Mesenchymal stem cell (in vitro differentiated cells and primary cell): ENCODE measurements around the gene TMEM119.
"Not testable (repeated sequence)": the region's sequence is repeated elsewhere in the genome, so short reads cannot be mapped to it uniquely, and the experiment has no call there.

Experiments
- DNase-seq: peaks from one replicate; pipeline ENCODE4 v3.0.0-alpha.2; 2013
- H2AFZ ChIP-seq: one replicate; pipeline ENCODE4 v1.6.1; 2013; ENCODE audit warnings: low read depth, mild to moderate bottlenecking, control low read depth, inconsistent platforms, low read length, moderate library complexity
- H2AK5ac ChIP-seq: 2 replicates; pipeline ENCODE4 v1.6.1; 2013; ENCODE audit warnings: low read length, moderate library complexity, mild to moderate bottlenecking, inconsistent platforms; ENCODE audit not compliant: severe bottlenecking
- H2BK120ac ChIP-seq: one replicate; pipeline ENCODE4 v1.6.1; 2013; ENCODE audit warnings: low read depth, mild to moderate bottlenecking, inconsistent platforms, low read length, moderate library complexity
- H2BK12ac ChIP-seq, 2 experiments: one replicate each; pipeline ENCODE4 v1.6.1; 2013; ENCODE audit warnings: inconsistent platforms in 2 of 2, low read length in 2 of 2, mild to moderate bottlenecking in 2 of 2, moderate library complexity in 2 of 2, control low read depth in 1 of 2
- H2BK15ac ChIP-seq: one replicate; pipeline ENCODE4 v1.6.1; 2013; ENCODE audit warnings: mild to moderate bottlenecking, low read depth, inconsistent platforms; ENCODE audit not compliant: poor library complexity, severe bottlenecking
- H2BK5ac ChIP-seq: 2 replicates; pipeline ENCODE4 v1.6.1; 2013; ENCODE audit warnings: low read depth, mild to moderate bottlenecking, low read length, control low read depth, inconsistent platforms; ENCODE audit not compliant: poor library complexity, severe bottlenecking
- H3K14ac ChIP-seq, 2 experiments: one replicate each; pipeline ENCODE4 v1.6.1; 2013; ENCODE audit warnings: inconsistent platforms in 2 of 2, low read length in 2 of 2, control low read depth in 1 of 2, mild to moderate bottlenecking in 1 of 2, moderate library complexity in 1 of 2
- H3K18ac ChIP-seq, 2 experiments: one replicate each; pipeline ENCODE4 v1.6.1; 2013; ENCODE audit warnings: inconsistent platforms in 2 of 2, low read length in 2 of 2, control low read depth in 1 of 2, low read depth in 1 of 2, mild to moderate bottlenecking in 1 of 2
- H3K23ac ChIP-seq, 2 experiments: one replicate each; pipeline ENCODE4 v1.6.1; 2013; ENCODE audit warnings: inconsistent platforms in 2 of 2, low read length in 2 of 2, mild to moderate bottlenecking in 2 of 2, moderate library complexity in 2 of 2, control low read depth in 1 of 2
- H3K27ac ChIP-seq: 2 replicates; pipeline ENCODE4 v1.5.1; 2013; ENCODE audit warnings: mild to moderate bottlenecking, moderate library complexity, low read length, control low read depth, inconsistent platforms; ENCODE audit not compliant: poor library complexity, severe bottlenecking
- H3K27me3 ChIP-seq, 2 experiments: 2 replicates each; pipeline versions ENCODE4 v1.6.1 to v1.7.0; 2013; ENCODE audit warnings: low read length in 2 of 2, mild to moderate bottlenecking in 2 of 2, moderate library complexity in 2 of 2, control low read depth in 1 of 2, inconsistent platforms in 1 of 2; ENCODE audit not compliant: control insufficient read depth in 1 of 2, insufficient read depth in 1 of 2
- H3K36me3 ChIP-seq, 2 experiments: 2 replicates each; pipeline versions ENCODE4 v1.6.1 to v1.7.0; 2013; ENCODE audit warnings: low read length in 2 of 2, control low read depth in 1 of 2, inconsistent platforms in 1 of 2, low read depth in 1 of 2, mild to moderate bottlenecking in 1 of 2; ENCODE audit not compliant: insufficient read depth in 2 of 2, control insufficient read depth in 1 of 2
- H3K4ac ChIP-seq, 2 experiments: one replicate each; pipeline ENCODE4 v1.6.1; 2013; ENCODE audit warnings: inconsistent platforms in 2 of 2, low read length in 2 of 2, mild to moderate bottlenecking in 2 of 2, moderate library complexity in 2 of 2, control low read depth in 1 of 2, low read depth in 1 of 2
- H3K4me1 ChIP-seq: 2 replicates; pipeline ENCODE4 v1.6.1; 2013; ENCODE audit warnings: low read depth, low read length, control low read depth; ENCODE audit not compliant: control insufficient read depth, insufficient read depth
- H3K4me2 ChIP-seq: 2 replicates; pipeline ENCODE4 v1.6.1; 2013; ENCODE audit warnings: low read length, mild to moderate bottlenecking, inconsistent platforms; ENCODE audit not compliant: poor library complexity, severe bottlenecking
- H3K4me3 ChIP-seq, 2 experiments: 2 replicates each; pipeline versions ENCODE4 v1.5.1 to v1.7.0; 2013; ENCODE audit warnings: low read length in 2 of 2, mild to moderate bottlenecking in 2 of 2, control low read depth in 1 of 2, low read depth in 1 of 2; ENCODE audit not compliant: insufficient read depth in 1 of 2
- H3K79me1 ChIP-seq: replicated peaks from 2 replicates; pipeline ENCODE4 v1.6.1; 2013; ENCODE audit warnings: mild to moderate bottlenecking, control low read depth, low read length, inconsistent platforms; ENCODE audit not compliant: poor library complexity, severe bottlenecking
- H3K9ac ChIP-seq: 2 replicates; pipeline ENCODE4 v1.7.0; 2013; ENCODE audit warnings: mild to moderate bottlenecking, low read length, moderate library complexity
- H3K9me3 ChIP-seq: 2 replicates; pipeline ENCODE4 v1.7.0; 2013; ENCODE audit warnings: mild to moderate bottlenecking, low read length; ENCODE audit not compliant: control insufficient read depth
- H4K8ac ChIP-seq: one replicate; pipeline ENCODE4 v1.6.1; 2013; ENCODE audit warnings: inconsistent platforms, mild to moderate bottlenecking, low read length, moderate library complexity
- H4K91ac ChIP-seq: one replicate; pipeline ENCODE4 v1.6.1; 2013; ENCODE audit warnings: mild to moderate bottlenecking, low read length, inconsistent platforms
- WGBS: methylation state at CpG from one replicate; pipeline ENCODE4 v1.1.7; 2013; ENCODE audit warnings: mixed read lengths; 5-methylcytosine and 5-hydroxymethylcytosine counted together

Gene TMEM119

DNA sequence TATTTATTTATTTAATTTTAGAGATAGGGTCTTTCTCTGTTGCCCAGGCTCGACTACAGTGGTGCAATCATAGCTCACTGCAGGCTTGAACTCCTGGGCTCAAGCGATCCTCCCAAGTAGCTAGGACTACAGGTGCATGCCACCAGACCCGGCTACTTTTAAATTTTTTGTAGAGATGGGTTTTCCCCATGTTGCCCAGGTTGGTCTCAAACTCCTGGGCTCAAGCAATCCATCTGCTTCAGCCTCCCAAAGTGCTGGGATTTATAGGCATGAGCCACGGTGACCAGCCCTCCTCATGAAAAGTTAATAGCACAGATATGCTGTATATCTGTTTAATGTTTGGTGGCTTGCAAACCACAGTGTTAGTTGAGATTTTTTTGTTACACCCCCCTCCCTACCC, 33.4 kb upstream of the TMEM119 start:
- not testable (repeated sequence) for H3K4me2 ChIP-seq, H4K8ac ChIP-seq, H3K18ac ChIP-seq, H2BK5ac ChIP-seq, H2BK15ac ChIP-seq, H2BK120ac ChIP-seq, H3K14ac ChIP-seq, H3K27me3 ChIP-seq, H3K79me1 ChIP-seq, H2AFZ ChIP-seq, H2AK5ac ChIP-seq, H3K4me3 ChIP-seq, H2BK12ac ChIP-seq, H3K4ac ChIP-seq, H3K9me3 ChIP-seq, H3K36me3 ChIP-seq, DNase-seq, H3K23ac ChIP-seq, H3K27ac ChIP-seq, H4K91ac ChIP-seq, H3K9ac ChIP-seq
- peaks cover 51% of the 10 kb centered on the region for H3K4me1 ChIP-seq
- WGBS = 96% methylated on average over 4 of the region's 4 CpGs

DNA sequence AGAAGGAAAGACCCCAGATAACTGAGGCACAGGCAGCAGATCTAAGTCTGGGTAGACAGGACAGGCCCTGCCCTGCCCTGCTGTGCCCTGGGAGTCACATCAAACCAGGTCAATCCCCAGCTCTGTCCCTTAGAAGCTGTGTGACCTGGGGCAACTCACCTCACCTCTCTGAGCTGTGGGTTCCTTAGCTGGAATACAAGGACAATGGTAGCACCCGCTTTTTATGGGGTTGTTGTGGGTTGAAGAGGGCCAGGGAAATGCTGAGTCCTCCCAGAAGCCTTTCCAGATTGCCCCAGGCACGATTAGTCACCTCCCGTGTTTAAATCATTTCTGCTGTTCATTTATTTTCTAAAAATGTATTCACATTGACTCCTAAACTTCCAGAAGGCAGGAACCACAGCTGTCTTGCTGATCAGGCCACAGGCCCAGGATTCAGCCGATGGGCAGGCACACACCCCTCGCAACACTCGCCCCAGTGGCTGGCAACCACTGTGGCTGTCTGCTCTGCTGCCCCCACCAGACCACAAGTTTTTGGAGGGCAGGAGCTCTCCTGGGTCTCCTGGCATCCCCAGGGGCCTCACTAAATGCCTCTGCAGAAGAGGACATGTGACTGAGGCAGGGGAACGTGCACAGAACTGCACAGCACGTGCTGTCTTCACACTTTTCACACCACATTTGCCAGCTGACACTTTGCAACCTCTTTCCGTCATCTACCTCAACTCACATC, 32.8 kb upstream of the TMEM119 start:
- H3K4me1 ChIP-seq = peaks cover 49% of the 10 kb centered on the region
- WGBS = 53% methylated on average over 8 of the region's 9 CpGs
- H3K27ac ChIP-seq = peak overlapping the region; percentile 73
- H3K4me2 ChIP-seq = no peak overlapping the region
- H3K36me3 ChIP-seq = no peaks in the 10 kb centered on the region
- peak overlapping the region; percentile 87 for H4K8ac ChIP-seq
- peak overlapping the region; percentile 48 for H2BK5ac ChIP-seq
- H3K9ac ChIP-seq = peak overlapping the region; percentile 80
- peak overlapping the region in 1 of 2 experiments; percentile 49 for H3K14ac ChIP-seq
- H3K4ac ChIP-seq = peak overlapping the region; percentile 49 to 50
- H2AFZ ChIP-seq = no peak overlapping the region
- H2BK15ac ChIP-seq = peak overlapping the region; percentile 92
- no peaks in the 10 kb centered on the region for H3K27me3 ChIP-seq
- peak overlapping the region; percentile 75 to 91 for H2BK12ac ChIP-seq
- no peak overlapping the region for H3K23ac ChIP-seq
- no peaks in the 10 kb centered on the region for H3K9me3 ChIP-seq
- peak overlapping the region; percentile 92 for H4K91ac ChIP-seq
- H2BK120ac ChIP-seq = peak overlapping the region; percentile 99
- H3K4me3 ChIP-seq = peak overlapping the region in 1 of 2 experiments; percentile 8
- H2AK5ac ChIP-seq = peak overlapping the region; percentile 82
- peak overlapping the region; percentile 37 to 98 for H3K18ac ChIP-seq
- DNase-seq = peak; percentile 79
- H3K79me1 ChIP-seq = no peaks in the 10 kb centered on the region

DNA sequence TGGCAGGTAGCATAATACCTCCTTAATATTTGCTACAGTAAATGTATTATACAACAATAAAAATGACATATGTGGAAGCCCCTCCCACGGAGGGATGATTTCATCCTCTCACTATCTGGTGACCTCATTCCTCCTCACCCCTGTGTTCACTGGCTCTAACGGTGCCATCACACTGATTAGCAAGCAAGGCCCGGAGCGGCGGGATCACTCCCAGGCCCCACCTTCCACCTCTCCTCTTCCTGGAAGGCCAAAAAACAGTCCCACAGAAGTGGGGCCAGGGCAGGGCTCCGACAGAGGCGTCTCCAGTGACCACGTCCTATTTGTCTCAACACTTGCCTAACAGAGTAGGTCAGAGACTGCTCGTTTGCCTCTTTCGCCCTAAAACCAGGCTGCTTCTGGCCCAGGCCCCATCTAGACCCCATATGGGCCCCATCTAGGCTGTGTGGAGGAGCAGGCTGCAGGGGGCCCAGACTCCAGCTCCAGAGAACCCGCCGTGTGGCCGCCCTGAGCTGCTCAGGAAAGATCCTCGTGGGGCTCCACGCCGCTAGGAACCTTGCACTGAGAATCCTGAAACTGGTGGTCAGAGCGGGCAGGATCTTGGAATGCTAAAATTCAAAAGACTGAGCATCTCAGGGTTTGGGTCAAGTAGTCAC, 32.1 kb upstream of the TMEM119 start:
- Histone ChIP-seq H3K4me1 (peaks cover 47% of the 10 kb centered on the region), H3K23ac (peak overlapping the region in 1 of 2 experiments; percentile 67), H3K9ac (peak overlapping the region; percentile 80), H3K79me1 (no peaks in the 10 kb centered on the region), H3K4me3 (peak overlapping the region in 1 of 2 experiments; percentile 8), H4K91ac (peak overlapping the region; percentile 92), H3K18ac (peak overlapping the region; percentile 29 to 98), H3K36me3 (no peaks in the 10 kb centered on the region), H2BK120ac (peak overlapping the region; percentile 99), H4K8ac (peak overlapping the region; percentile 87), H3K14ac (no peak overlapping the region), H3K27me3 (no peaks in the 10 kb centered on the region), H3K4me2 (no peak overlapping the region), H3K27ac (peak overlapping the region; percentile 74), H2AK5ac (peak overlapping the region; percentile 14), H3K9me3 (no peaks in the 10 kb centered on the region), H2BK5ac (peak overlapping the region; percentile 45), H2AFZ (no peak overlapping the region), H2BK12ac (peak overlapping the region; percentile 3 to 85), H3K4ac (peak overlapping the region; percentile 39 to 50), H2BK15ac (peak overlapping the region; percentile 97)
- WGBS = 46% methylated on average over 17 of the region's 17 CpGs
- DNase-seq = peak; percentile 86

GRCh38 chr12:108629151-108629550, 31.3 kb upstream of the TMEM119 start:
- Histone ChIP-seq H3K4me2 (no peak overlapping the region), H3K4ac (peak overlapping the region; percentile 32 to 94), H2BK12ac (peak overlapping the region; percentile 94 to 100), H2BK120ac (peak overlapping the region; percentile 91), H2AK5ac (peak overlapping the region; percentile 73), H3K14ac (peak overlapping the region in 1 of 2 experiments; percentile 55), H3K27ac (peak overlapping the region; percentile 74), H3K4me1 (peaks cover 42% of the 10 kb centered on the region), H2BK15ac (peak overlapping the region; percentile 98), H3K23ac (no peak overlapping the region), H4K8ac (peak overlapping the region; percentile 98), H3K9ac (peak overlapping the region; percentile 80), H2BK5ac (peak overlapping the region; percentile 9), H2AFZ (no peak overlapping the region), H4K91ac (peak overlapping the region; percentile 65), H3K79me1 (no peaks in the 10 kb centered on the region), H3K9me3 (no peaks in the 10 kb centered on the region), H3K18ac (peak overlapping the region; percentile 97 to 99), H3K36me3 (no peaks in the 10 kb centered on the region), H3K4me3 (peak overlapping the region in 1 of 2 experiments; percentile 57), H3K27me3 (no peaks in the 10 kb centered on the region)
- DNase-seq = no peak
- WGBS = 90% methylated on average over 4 of the region's 5 CpGs
